ENCODE data around the gene APBA1. TPM values are rescaled to one million over a fixed set of nuclear protein-coding genes. Genes with fewer than 3 reads are reported as not detected.

APBA1 gene
- polyA plus RNA-seq, 1 of the 3 experiments (the other 2 are of a cell fraction), result 3.1 TPM

- Histone ChIP-seq H3K9me3 (no peaks in the 10 kb centered on the region), H3K4me1 (ENCODE audit: control insufficient read depth in 1 of 2, insufficient read depth in 2 of 2, low read depth in 1 of 2, low read length in 1 of 2) (peaks cover 8 to 36% of the 10 kb centered on the region in 2 experiments; a peak in 3 of 4 replicates), H3K36me3 (replicated peaks in 1 of 2; ENCODE audit: control insufficient read depth in 1 of 2, insufficient read depth in 2 of 2, low read length in 1 of 2) (no peaks in the 10 kb centered on the region), H3K4me3 (ENCODE audit: low read depth in 2 of 2, low read length in 1 of 2) (no peak overlapping the region), H3K79me2 (ENCODE audit: insufficient read depth) (no peaks in the 10 kb centered on the region; the same call in 1 of the 2 replicates), H3K9ac (peak overlapping the region; percentile 26; the same call in 1 of the 2 replicates), H3K9me2 (no peaks in the 10 kb centered on the region), H2AFZ (ENCODE audit: low read depth) (peak overlapping the region; percentile 63), H3K4me2 (peak overlapping the region; percentile 56), H3K27me3 (ENCODE audit: insufficient read depth) (no peaks in the 10 kb centered on the region), H3F3A (replicated peaks; ENCODE audit: insufficient read depth) (peaks cover 32% of the 10 kb centered on the region), H3K27ac (ENCODE audit: low read depth in 2 of 2, low read length in 1 of 2) (peak overlapping the region in 1 of 2 experiments; percentile 92; a peak in 2 of 4 replicates), H4K20me1 (ENCODE audit: insufficient read depth) (no peaks in the 10 kb centered on the region)
- TF ChIP-seq NFIC (IDR thresholded peaks at IDR 0.05; ENCODE audit: borderline replicate concordance) (peak; percentile 27; the same call in 1 of the 2 replicates), ELF1 (IDR thresholded peaks at IDR 0.05) (no peak)
- CTCF ChIA-PET, result interaction anchor here (4.6 kb wide), 1 partner anchor 243 kb away, joined by 46 read pairs; no protein-coding TSS in a partner anchor
- no peak for DNase-seq
- 81% methylated on average over 3 of the region's 3 CpGs for WGBS (ENCODE audit: low lambda C conversion rate)
- POLR2A ChIA-PET, result no interaction called here
Observed at GRCh38 chr9:69675563-69675962, 3.4 kb upstream of the APBA1 start.

GRCh38 chr9:69674716-69675438 lies 2.7 kb upstream of the APBA1 start:
- H3K9me3 ChIP-seq, result no peaks in the 10 kb centered on the region
- peak overlapping the region; percentile 44 to 92; a peak in 3 of 4 replicates for H3K27ac ChIP-seq (ENCODE audit: low read depth in 2 of 2, low read length in 1 of 2)
- peak overlapping the region; percentile 95 for H3K4me2 ChIP-seq
- H3K4me3 ChIP-seq (ENCODE audit: low read depth in 2 of 2, low read length in 1 of 2), result no peak overlapping the region
- no peaks in the 10 kb centered on the region for H3K9me2 ChIP-seq
- ChIA-PET CTCF (interaction anchor here (0.8 to 4.6 kb wide), 2 partner anchors 27 to 244 kb away, joined by 3 to 46 read pairs; no protein-coding TSS in a partner anchor), POLR2A (no interaction called here)
- H3K27me3 ChIP-seq (ENCODE audit: insufficient read depth), result no peaks in the 10 kb centered on the region
- TF ChIP-seq TEAD4 (IDR thresholded peaks at IDR 0.05; ENCODE audit: borderline replicate concordance, insufficient read depth) (peak; percentile 40; the same call in 1 of the 2 replicates), NFIC (IDR thresholded peaks at IDR 0.05; ENCODE audit: borderline replicate concordance) (peak; percentile 70), TCF12 (IDR thresholded peaks at IDR 0.05) (peak; percentile 87), ELF1 (IDR thresholded peaks at IDR 0.05) (no peak), RAD21 (IDR thresholded peaks at IDR 0.05; ENCODE audit: low read length) (no peak), MEF2A (IDR thresholded peaks at IDR 0.05; ENCODE audit: borderline replicate concordance, low read depth) (peak; percentile 97), EP300 (IDR thresholded peaks at IDR 0.05; ENCODE audit: borderline replicate concordance in 1 of 2, low read depth in 1 of 2, low read length in 1 of 2) (peak in 1 of 2 experiments; percentile 64; a peak in 1 of 4 replicates), NRF1 (IDR thresholded peaks at IDR 0.05; ENCODE audit: low read depth, low read length) (no peak), JUND (IDR thresholded peaks at IDR 0.05) (peak; percentile 75), MAX (IDR thresholded peaks at IDR 0.05; ENCODE audit: low read depth) (no peak), ZBTB33 (IDR thresholded peaks at IDR 0.05; ENCODE audit: borderline replicate concordance, low read depth) (0 out of 2 replicates have a peak, but pooled peaks have one; percentile 29), GATA2 (CRISPR knock-in tag; IDR thresholded peaks at IDR 0.05) (no peak), RXRA (IDR thresholded peaks at IDR 0.05; ENCODE audit: borderline replicate concordance, low read depth) (peak; percentile 45; the same call in 1 of the 2 replicates), FOSL2 (IDR thresholded peaks at IDR 0.05; ENCODE audit: borderline replicate concordance, low read depth) (peak; percentile 80; the same call in 1 of the 2 replicates), FOXM1 (IDR thresholded peaks at IDR 0.05; ENCODE audit: low read depth) (0 out of 2 replicates have a peak, but pooled peaks have one; percentile 29), TAF1 (IDR thresholded peaks at IDR 0.05; ENCODE audit: borderline replicate concordance, low read depth, low read length) (no peak)
- TF ChIP-seq, protein P1, sequence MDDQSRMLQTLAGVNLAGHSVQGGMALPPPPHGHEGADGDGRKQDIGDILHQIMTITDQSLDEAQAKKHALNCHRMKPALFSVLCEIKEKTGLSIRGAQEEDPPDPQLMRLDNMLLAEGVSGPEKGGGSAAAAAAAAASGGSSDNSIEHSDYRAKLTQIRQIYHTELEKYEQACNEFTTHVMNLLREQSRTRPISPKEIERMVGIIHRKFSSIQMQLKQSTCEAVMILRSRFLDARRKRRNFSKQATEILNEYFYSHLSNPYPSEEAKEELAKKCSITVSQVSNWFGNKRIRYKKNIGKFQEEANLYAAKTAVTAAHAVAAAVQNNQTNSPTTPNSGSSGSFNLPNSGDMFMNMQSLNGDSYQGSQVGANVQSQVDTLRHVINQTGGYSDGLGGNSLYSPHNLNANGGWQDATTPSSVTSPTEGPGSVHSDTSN (IDR thresholded peaks at IDR 0.05), result peak; percentile 69
- H2AFZ ChIP-seq (ENCODE audit: low read depth), result peak overlapping the region; percentile 76
- H4K20me1 ChIP-seq (ENCODE audit: insufficient read depth), result no peaks in the 10 kb centered on the region
- WGBS (ENCODE audit: low lambda C conversion rate), result 27% methylated on average over 3 of the region's 3 CpGs
- peak overlapping the region; percentile 34; the same call in 1 of the 2 replicates for H3K9ac ChIP-seq
- H3K4me1 ChIP-seq (ENCODE audit: control insufficient read depth in 1 of 2, insufficient read depth in 2 of 2, low read depth in 1 of 2, low read length in 1 of 2), result peaks cover 8 to 36% of the 10 kb centered on the region in 2 experiments; a peak in 3 of 4 replicates
- no peaks in the 10 kb centered on the region for H3K36me3 ChIP-seq (replicated peaks in 1 of 2; ENCODE audit: control insufficient read depth in 1 of 2, insufficient read depth in 2 of 2, low read length in 1 of 2)
- DNase-seq, result no peak
- H3K79me2 ChIP-seq (ENCODE audit: insufficient read depth), result peaks cover 4% of the 10 kb centered on the region; the same call in 1 of the 2 replicates
- H3F3A ChIP-seq (replicated peaks; ENCODE audit: insufficient read depth), result peaks cover 32% of the 10 kb centered on the region
